NOMO-1 treated with dmso at 0.1 percent for 144 hours (cell line): ENCODE results near the gene TMEM35B.
A peak's percentile ranks its signal among the peaks of the same experiment; 100 is the strongest.
"Not testable (repeated sequence)": the region's sequence is repeated elsewhere in the genome, so short reads cannot be mapped to it uniquely, and the experiment has no call there.

Experiments used
- DNase-seq: peaks from one replicate; lab custom pipeline; 2025; ENCODE audit not compliant: unreplicated experiment; lab: John Stamatoyannopoulos, UW

The TMEM35B gene

GRCh38 chr1:34984793-34985608, at the start of gene TMEM35B:
Gene TMEM35B (minus strand): TSS chr1:34985347. CDS start chr1:34985305, 42 bp downstream.
- DNase-seq = peak; percentile 17

- DNase-seq = no peak
These were observed 48.2 kb upstream of the TMEM35B start for GRCh38 chr1:35033346-35033745.

GRCh38 chr1:35032384-35032739, 47.2 kb upstream of the TMEM35B start:
- no peak for DNase-seq

- DNase-seq = peak; percentile 69
These were observed 45.8 kb upstream of the TMEM35B start for GRCh38 chr1:35030756-35031446.

GRCh38 chr1:35030338-35030737, 45.2 kb upstream of the TMEM35B start:
- DNase-seq = no peak

GRCh38 chr1:35029761-35030160, 44.6 kb upstream of the TMEM35B start:
- no peak for DNase-seq

GRCh38 chr1:35016406-35016805, 31.3 kb upstream of the TMEM35B start:
- no peak for DNase-seq

GRCh38 chr1:35014486-35014885, 29.3 kb upstream of the TMEM35B start:
- no peak for DNase-seq

- DNase-seq = no peak
These were observed 20.6 kb upstream of the TMEM35B start for GRCh38 chr1:35005711-35006110.

- DNase-seq = no peak
These were observed 16.6 kb upstream of the TMEM35B start for GRCh38 chr1:35001743-35002142.

- no peak for DNase-seq
These were observed 9.7 kb upstream of the TMEM35B start for GRCh38 chr1:34994878-34995277.

GRCh38 chr1:34988581-34988980, 3.4 kb upstream of the TMEM35B start:
- DNase-seq = no peak

- no peak for DNase-seq
These were observed 3.0 kb upstream of the TMEM35B start for GRCh38 chr1:34988147-34988546.

GRCh38 chr1:34987018-34987417, 1.9 kb upstream of the TMEM35B start:
- no peak for DNase-seq

GRCh38 chr1:34985609-34985904, 410 bp upstream of the TMEM35B start:
- DNase-seq = not testable (repeated sequence)

GRCh38 chr1:34984435-34984792, 733 bp downstream of the TMEM35B start:
- no peak for DNase-seq

- DNase-seq = no peak
These were observed 1.3 kb downstream of the TMEM35B start for GRCh38 chr1:34983700-34984355.

GRCh38 chr1:34982820-34983376, 2.2 kb downstream of the TMEM35B start:
- no peak for DNase-seq

- no peak for DNase-seq
These were observed 4.4 kb downstream of the TMEM35B start for GRCh38 chr1:34980715-34981114.

- DNase-seq = no peak
These were observed 6.2 kb downstream of the TMEM35B start for GRCh38 chr1:34978921-34979320.

GRCh38 chr1:34977858-34978257, 7.3 kb downstream of the TMEM35B start:
- no peak for DNase-seq

- DNase-seq = no peak
These were observed 8.0 kb downstream of the TMEM35B start for GRCh38 chr1:34977210-34977471.
